GM23338 (cell line): ENCODE measurements around the gene PIGK. TPM values are rescaled to one million over a fixed set of nuclear protein-coding genes. Genes with fewer than 3 reads are reported as not detected.
"Not testable (repeated sequence)": the region's sequence is repeated elsewhere in the genome, so short reads cannot be mapped to it uniquely, and the experiment has no call there.

Source experiments
- ATAC-seq: fragments of 200-7000 bp; cut with Tn5 transposase; 3 replicates; pipeline ENCODE4 v1.9.1; 2020
- DNase-seq: peaks from one replicate; pipeline ENCODE4 v3.0.0-alpha.2; 2015; ENCODE audit warnings: low spot score
- H2AFZ ChIP-seq: fragments of 200-600 bp; sonication (generic); 2 replicates; pipeline ENCODE4 v1.8.0; 2016; ENCODE audit warnings: antibody characterized with exemption, mild to moderate bottlenecking, moderate library complexity
- H3F3A ChIP-seq: fragments of 200-600 bp; sonication (generic); replicated peaks from 2 replicates; pipeline ENCODE4 v1.8.0; 2017; ENCODE audit warnings: antibody characterized with exemption, mixed run types, low read depth
- H3K27ac ChIP-seq: fragments of 200-600 bp; sonication (generic); 2 replicates; pipeline ENCODE4 v1.6.1; 2016; ENCODE audit warnings: low read depth
- H3K27me3 ChIP-seq: fragments of 200-600 bp; sonication (generic); 2 replicates; pipeline ENCODE4 v1.8.0; 2016; ENCODE audit warnings: mild to moderate bottlenecking, mixed run types, moderate library complexity; ENCODE audit not compliant: insufficient read depth
- H3K36me3 ChIP-seq: fragments of 200-600 bp; sonication (generic); 2 replicates; pipeline ENCODE4 v1.8.0; 2016; ENCODE audit warnings: mild to moderate bottlenecking; ENCODE audit not compliant: insufficient read depth
- H3K4me1 ChIP-seq: fragments of 200-600 bp; sonication (generic); 2 replicates; pipeline ENCODE4 v1.8.0; 2016; ENCODE audit warnings: mild to moderate bottlenecking, moderate library complexity; ENCODE audit not compliant: insufficient read depth
- H3K4me2 ChIP-seq: fragments of 200-600 bp; sonication (generic); 2 replicates; pipeline ENCODE4 v1.7.1; 2017; ENCODE audit warnings: mixed run types
- H3K4me3 ChIP-seq: fragments of 200-600 bp; sonication (generic); 2 replicates; pipeline ENCODE4 v1.6.1; 2016; ENCODE audit warnings: mixed run types
- H3K79me2 ChIP-seq: fragments of 200-600 bp; sonication (generic); replicated peaks from 2 replicates; pipeline ENCODE4 v1.8.0; 2017; ENCODE audit warnings: mild to moderate bottlenecking; ENCODE audit not compliant: insufficient read depth
- H3K9me2 ChIP-seq: fragments of 200-600 bp; sonication (generic); 2 replicates; pipeline ENCODE4 v1.8.0; 2017; ENCODE audit not compliant: insufficient read depth
- H4K20me1 ChIP-seq: fragments of 200-600 bp; sonication (generic); replicated peaks from 2 replicates; pipeline ENCODE4 v1.8.0; 2017; ENCODE audit warnings: mild to moderate bottlenecking; ENCODE audit not compliant: insufficient read depth
- H3K27ac Mint-ChIP-seq: 2 replicates; pipeline ENCODE4 v1.8.0; 2020; ENCODE audit warnings: inconsistent platforms, mild to moderate bottlenecking, moderate library complexity, mixed read lengths
- H3K27me3 Mint-ChIP-seq: 3 replicates; pipeline ENCODE4 v1.8.0; 2022; ENCODE audit warnings: low read depth, mild to moderate bottlenecking, moderate library complexity, mixed read lengths, inconsistent platforms; ENCODE audit not compliant: insufficient read depth, poor library complexity
- H3K36me3 Mint-ChIP-seq: 3 replicates; pipeline ENCODE4 v1.8.0; 2021; ENCODE audit warnings: low read depth, mild to moderate bottlenecking, inconsistent platforms, moderate library complexity, mixed read lengths
- H3K4me1 Mint-ChIP-seq: 3 replicates; pipeline ENCODE4 v1.8.0; 2020; ENCODE audit warnings: mild to moderate bottlenecking, inconsistent platforms, mixed read lengths
- H3K4me3 Mint-ChIP-seq: 3 replicates; pipeline ENCODE4 v1.8.0; 2021; ENCODE audit warnings: moderate library complexity, mild to moderate bottlenecking, inconsistent platforms, mixed read lengths
- H3K9me3 Mint-ChIP-seq: 3 replicates; pipeline ENCODE4 v1.8.0; 2020; ENCODE audit warnings: moderate library complexity, mild to moderate bottlenecking, inconsistent platforms, mixed read lengths
- CTCF ChIP-seq, 2 experiments: fragments of 200-600 bp in 1 of 2; sonication (generic) in 1 of 2; conservative IDR thresholded peaks; 2 replicates each; pipeline versions ENCODE4 v1.5.1 to v1.6.1; 2016 to 2017; ENCODE audit warnings: antibody characterized with exemption in 2 of 2, low read depth in 2 of 2, mild to moderate bottlenecking in 2 of 2, moderate library complexity in 1 of 2
- polyA plus RNA-seq: library from polyadenylated mRNA; unstranded; fragments of >200 nt; fragmentation: Nextera tagmentation; extraction: Ambion mirVana; gene quantifications from 2 replicates; pipeline ENCODE4 v1.2.1, GENCODE V29; 2016
- total RNA-seq: library from RNA; depleted of rRNA; stranded (reverse); fragments of >200 nt; shearing (Covaris generic); gene quantifications from 2 replicates; pipeline ENCODE4 v1.2.3, GENCODE V29; 2014
- TF ChIP-seq, protein P1 (sequence below): fragments of 250-450 bp; sonication (Bioruptor Pico); IDR thresholded peaks from 2 replicates; pipeline ENCODE4 v1.5.0; 2020; ENCODE audit warnings: mild to moderate bottlenecking, moderate library complexity

Gene PIGK
- total and polyA plus RNA-seq, 2 experiments from 2014 or later = 16.4 to 26.4 TPM

GRCh38 chr1:77186907-77187306 lies 32.3 kb downstream of the PIGK start:
- H2AFZ ChIP-seq, H3K36me3 ChIP-seq, ATAC-seq, H3K79me2 ChIP-seq, H3K9me2 ChIP-seq, H3K27me3 ChIP-seq, DNase-seq, H3K27me3 Mint-ChIP-seq, H3K4me3 ChIP-seq, H3F3A ChIP-seq, H3K4me3 Mint-ChIP-seq, H4K20me1 ChIP-seq, H3K4me2 ChIP-seq, H3K27ac ChIP-seq, H3K27ac Mint-ChIP-seq, H3K4me1 ChIP-seq: not testable (repeated sequence)
- peaks cover 47% of the 10 kb centered on the region for H3K9me3 Mint-ChIP-seq
- peaks cover 69% of the 10 kb centered on the region for H3K36me3 Mint-ChIP-seq
- peaks cover 14% of the 10 kb centered on the region for H3K4me1 Mint-ChIP-seq

GRCh38 chr1:77182083-77182482 lies 37.1 kb downstream of the PIGK start:
- H3K4me1 ChIP-seq = no peaks in the 10 kb centered on the region; the same call in 1 of the 2 replicates
- H3F3A ChIP-seq = no peaks in the 10 kb centered on the region

More at GRCh38 chr1:77182083-77182482, 37.1 kb downstream of the PIGK start:
- ATAC-seq (no peak), DNase-seq (no peak)
- no peak overlapping the region for H3K27ac Mint-ChIP-seq
- no peaks in the 10 kb centered on the region for H4K20me1 ChIP-seq
- peaks cover 54% of the 10 kb centered on the region for H3K9me3 Mint-ChIP-seq
- H3K36me3 Mint-ChIP-seq = peaks cover 83% of the 10 kb centered on the region
- peaks cover 5% of the 10 kb centered on the region for H3K36me3 ChIP-seq
- H3K4me3 ChIP-seq = no peak overlapping the region
- H3K27me3 ChIP-seq = no peaks in the 10 kb centered on the region
- peaks cover 9% of the 10 kb centered on the region; the same call in 2 of the 3 replicates for H3K4me1 Mint-ChIP-seq
- H2AFZ ChIP-seq = no peak overlapping the region
- no peak overlapping the region for H3K27ac ChIP-seq
- H3K9me2 ChIP-seq = 0 out of 2 replicates have a peak, but pooled peaks cover 4% of the 10 kb centered on the region
- TF ChIP-seq, protein P1, sequence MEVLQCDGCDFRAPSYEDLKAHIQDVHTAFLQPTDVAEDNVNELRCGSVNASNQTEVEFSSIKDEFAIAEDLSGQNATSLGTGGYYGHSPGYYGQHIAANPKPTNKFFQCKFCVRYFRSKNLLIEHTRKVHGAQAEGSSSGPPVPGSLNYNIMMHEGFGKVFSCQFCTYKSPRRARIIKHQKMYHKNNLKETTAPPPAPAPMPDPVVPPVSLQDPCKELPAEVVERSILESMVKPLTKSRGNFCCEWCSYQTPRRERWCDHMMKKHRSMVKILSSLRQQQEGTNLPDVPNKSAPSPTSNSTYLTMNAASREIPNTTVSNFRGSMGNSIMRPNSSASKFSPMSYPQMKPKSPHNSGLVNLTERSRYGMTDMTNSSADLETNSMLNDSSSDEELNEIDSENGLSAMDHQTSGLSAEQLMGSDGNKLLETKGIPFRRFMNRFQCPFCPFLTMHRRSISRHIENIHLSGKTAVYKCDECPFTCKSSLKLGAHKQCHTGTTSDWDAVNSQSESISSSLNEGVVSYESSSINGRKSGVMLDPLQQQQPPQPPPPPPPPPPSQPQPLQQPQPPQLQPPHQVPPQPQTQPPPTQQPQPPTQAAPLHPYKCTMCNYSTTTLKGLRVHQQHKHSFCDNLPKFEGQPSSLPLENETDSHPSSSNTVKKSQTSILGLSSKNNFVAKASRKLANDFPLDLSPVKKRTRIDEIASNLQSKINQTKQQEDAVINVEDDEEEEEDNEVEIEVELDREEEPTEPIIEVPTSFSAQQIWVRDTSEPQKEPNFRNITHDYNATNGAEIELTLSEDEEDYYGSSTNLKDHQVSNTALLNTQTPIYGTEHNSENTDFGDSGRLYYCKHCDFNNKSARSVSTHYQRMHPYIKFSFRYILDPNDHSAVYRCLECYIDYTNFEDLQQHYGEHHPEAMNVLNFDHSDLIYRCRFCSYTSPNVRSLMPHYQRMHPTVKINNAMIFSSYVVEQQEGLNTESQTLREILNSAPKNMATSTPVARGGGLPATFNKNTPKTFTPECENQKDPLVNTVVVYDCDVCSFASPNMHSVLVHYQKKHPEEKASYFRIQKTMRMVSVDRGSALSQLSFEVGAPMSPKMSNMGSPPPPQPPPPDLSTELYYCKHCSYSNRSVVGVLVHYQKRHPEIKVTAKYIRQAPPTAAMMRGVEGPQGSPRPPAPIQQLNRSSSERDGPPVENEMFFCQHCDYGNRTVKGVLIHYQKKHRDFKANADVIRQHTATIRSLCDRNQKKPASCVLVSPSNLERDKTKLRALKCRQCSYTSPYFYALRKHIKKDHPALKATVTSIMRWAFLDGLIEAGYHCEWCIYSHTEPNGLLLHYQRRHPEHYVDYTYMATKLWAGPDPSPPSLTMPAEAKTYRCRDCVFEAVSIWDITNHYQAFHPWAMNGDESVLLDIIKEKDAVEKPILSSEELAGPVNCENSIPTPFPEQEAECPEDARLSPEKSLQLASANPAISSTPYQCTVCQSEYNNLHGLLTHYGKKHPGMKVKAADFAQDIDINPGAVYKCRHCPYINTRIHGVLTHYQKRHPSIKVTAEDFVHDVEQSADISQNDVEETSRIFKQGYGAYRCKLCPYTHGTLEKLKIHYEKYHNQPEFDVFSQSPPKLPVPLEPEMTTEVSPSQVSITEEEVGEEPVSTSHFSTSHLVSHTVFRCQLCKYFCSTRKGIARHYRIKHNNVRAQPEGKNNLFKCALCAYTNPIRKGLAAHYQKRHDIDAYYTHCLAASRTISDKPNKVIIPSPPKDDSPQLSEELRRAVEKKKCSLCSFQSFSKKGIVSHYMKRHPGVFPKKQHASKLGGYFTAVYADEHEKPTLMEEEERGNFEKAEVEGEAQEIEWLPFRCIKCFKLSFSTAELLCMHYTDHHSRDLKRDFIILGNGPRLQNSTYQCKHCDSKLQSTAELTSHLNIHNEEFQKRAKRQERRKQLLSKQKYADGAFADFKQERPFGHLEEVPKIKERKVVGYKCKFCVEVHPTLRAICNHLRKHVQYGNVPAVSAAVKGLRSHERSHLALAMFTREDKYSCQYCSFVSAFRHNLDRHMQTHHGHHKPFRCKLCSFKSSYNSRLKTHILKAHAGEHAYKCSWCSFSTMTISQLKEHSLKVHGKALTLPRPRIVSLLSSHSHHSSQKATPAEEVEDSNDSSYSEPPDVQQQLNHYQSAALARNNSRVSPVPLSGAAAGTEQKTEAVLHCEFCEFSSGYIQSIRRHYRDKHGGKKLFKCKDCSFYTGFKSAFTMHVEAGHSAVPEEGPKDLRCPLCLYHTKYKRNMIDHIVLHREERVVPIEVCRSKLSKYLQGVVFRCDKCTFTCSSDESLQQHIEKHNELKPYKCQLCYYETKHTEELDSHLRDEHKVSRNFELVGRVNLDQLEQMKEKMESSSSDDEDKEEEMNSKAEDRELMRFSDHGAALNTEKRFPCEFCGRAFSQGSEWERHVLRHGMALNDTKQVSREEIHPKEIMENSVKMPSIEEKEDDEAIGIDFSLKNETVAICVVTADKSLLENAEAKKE (CRISPR knock-in tag) = no peak
- no peak for TF ChIP-seq CTCF (conservative IDR thresholded peaks at IDR 0.05; ENCODE audit: low read depth in 2 of 2)
- no peak overlapping the region for H3K4me2 ChIP-seq
- peaks cover 8% of the 10 kb centered on the region for H3K27me3 Mint-ChIP-seq
- no peak overlapping the region for H3K4me3 Mint-ChIP-seq
- H3K79me2 ChIP-seq = no peaks in the 10 kb centered on the region
